T-helper 17 cell (primary cell): Measurements from ENCODE around the gene PNISR. TPM values are rescaled to one million over a fixed set of nuclear protein-coding genes. Genes with fewer than 3 reads are reported as not detected.
"Not testable (repeated sequence)": the region's sequence is repeated elsewhere in the genome, so short reads cannot be mapped to it uniquely, and the experiment has no call there.

Source experiments
- ATAC-seq: fragments of 150-1000 bp; cut with Tn5 transposase; 2 replicates; pipeline ENCODE4 v1.10.0; 2021; ENCODE audit warnings: mild to moderate bottlenecking, moderate library complexity
- DNase-seq, 3 donors: peaks; one replicate each; pipeline versions ENCODE4 v3.0.0 to v3.0.0-alpha.2; 2020 to 2021
- H3K9me3 ChIP-seq: one replicate; pipeline ENCODE4 v1.7.0; 2013; ENCODE audit warnings: low read length, mild to moderate bottlenecking; ENCODE audit not compliant: control insufficient read depth, poor library complexity, severe bottlenecking
- H3K27ac Mint-ChIP-seq: one replicate; pipeline ENCODE4 v1.8.0; 2022; ENCODE audit warnings: mild to moderate bottlenecking, moderate library complexity, mixed read lengths
- H3K27me3 Mint-ChIP-seq: one replicate; pipeline ENCODE4 v1.8.0; 2022; ENCODE audit warnings: mixed read lengths
- H3K36me3 Mint-ChIP-seq: one replicate; pipeline ENCODE4 v1.8.0; 2022; ENCODE audit warnings: low read depth, mixed read lengths
- H3K4me1 Mint-ChIP-seq: one replicate; pipeline ENCODE4 v1.8.0; 2022; ENCODE audit warnings: mild to moderate bottlenecking, mixed read lengths
- H3K4me3 Mint-ChIP-seq: one replicate; pipeline ENCODE4 v1.8.0; 2022; ENCODE audit warnings: mild to moderate bottlenecking, moderate library complexity, mixed read lengths
- total RNA-seq, 4 donors: library from RNA in 2 of 4; stranded (reverse) in 2 of 4; gene quantifications; one replicate each; pipeline ENCODE4 v1.2.3 and lab custom pipeline; 2022 to 2026

PNISR gene
- total RNA-seq (100 to 1,000 TPM; 266 to 276 TPM), total RNA-seq (lab: John Stamatoyannopoulos, UW) (380 to 464 reads per million in 2 donors)

- Mint-ChIP-seq H3K27me3 (no peaks in the 10 kb centered on the region), H3K27ac (peak within 1 kb of the TSS; percentile 98), H3K4me1 (peaks cover 45% of the 10 kb centered on the region), H3K4me3 (peak within 1 kb of the TSS; percentile 99), H3K36me3 (peaks cover 5% of the 10 kb centered on the region)
- peak; percentile 75 to 84 (median 83) for DNase-seq
- ATAC-seq: peak; percentile 83
- H3K9me3 ChIP-seq: no peaks in the 10 kb centered on the region
Observed at GRCh38 chr6:99424761-99425646, at the start of gene PNISR. PNISR (minus strand) TSS chr6:99425308; CDS start chr6:99414659, 10,649 bp downstream.

GRCh38 chr6:99473730-99474129 is 48.6 kb upstream of the PNISR start:
- Mint-ChIP-seq H3K36me3 (peaks cover 2% of the 10 kb centered on the region), H3K4me3 (no peak overlapping the region), H3K27ac (no peak overlapping the region), H3K27me3 (no peaks in the 10 kb centered on the region), H3K4me1 (peaks cover 2% of the 10 kb centered on the region)
- no peak for ATAC-seq
- H3K9me3 ChIP-seq: no peaks in the 10 kb centered on the region
- no peak for DNase-seq

GRCh38 chr6:99471638-99472037 is 46.5 kb upstream of the PNISR start:
- no peak overlapping the region for H3K27ac Mint-ChIP-seq
- ATAC-seq (no peak), DNase-seq (no peak)
- peaks cover 2% of the 10 kb centered on the region for H3K4me1 Mint-ChIP-seq
- no peaks in the 10 kb centered on the region for H3K9me3 ChIP-seq
- H3K27me3 Mint-ChIP-seq: no peaks in the 10 kb centered on the region
- H3K36me3 Mint-ChIP-seq: peaks cover 2% of the 10 kb centered on the region
- no peak overlapping the region for H3K4me3 Mint-ChIP-seq

DNA sequence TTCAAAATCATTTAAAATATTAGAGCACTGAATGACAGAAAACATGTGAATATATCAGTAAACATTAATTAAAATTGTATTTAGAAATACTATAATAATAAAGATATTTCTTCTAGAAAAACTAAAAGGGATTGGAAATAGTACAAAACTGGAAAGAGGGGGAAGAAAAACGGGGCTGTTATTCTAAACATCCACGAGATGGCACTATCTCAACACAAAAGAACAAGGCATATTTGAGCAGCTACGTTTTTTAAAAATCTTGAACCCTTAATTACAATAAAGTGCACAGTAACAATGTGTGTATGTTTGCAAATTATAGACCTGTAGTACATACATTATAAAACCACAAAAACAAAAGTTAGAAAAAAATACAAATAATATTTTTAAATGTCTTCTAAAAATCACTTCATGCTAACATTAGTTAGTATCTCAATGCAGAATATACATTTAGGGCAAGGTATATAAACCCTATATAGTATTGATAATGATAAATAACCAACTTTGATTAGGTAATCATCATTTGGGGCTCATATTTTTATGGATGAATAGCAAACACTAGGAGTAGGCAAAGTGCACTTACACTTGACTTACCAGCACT is 42.5 kb upstream of the PNISR start:
- ATAC-seq (no peak), DNase-seq (no peak)
- H3K9me3 ChIP-seq: no peaks in the 10 kb centered on the region
- Mint-ChIP-seq H3K4me1 (no peaks in the 10 kb centered on the region), H3K27ac (no peak overlapping the region), H3K36me3 (no peaks in the 10 kb centered on the region), H3K4me3 (no peak overlapping the region), H3K27me3 (no peaks in the 10 kb centered on the region)

DNA sequence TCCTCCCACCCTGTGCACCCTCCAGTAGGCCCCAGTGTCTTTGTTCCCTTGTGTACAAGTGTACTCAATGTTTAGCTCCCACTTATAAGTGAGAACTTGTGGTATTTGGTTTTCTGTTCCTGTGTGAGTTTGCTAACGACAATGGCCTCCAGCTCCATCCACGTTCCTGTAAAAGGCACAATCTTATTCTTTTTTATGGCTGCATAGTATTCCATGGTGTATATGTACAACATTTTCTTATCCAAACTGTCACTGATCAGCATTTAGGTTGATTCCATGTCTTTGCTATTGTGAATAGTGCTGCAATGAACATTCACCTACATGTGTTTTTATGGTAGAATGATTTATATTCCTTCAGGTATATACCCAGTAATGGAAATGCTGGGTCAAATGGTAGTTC is 34.0 kb upstream of the PNISR start:
- H3K36me3 Mint-ChIP-seq, ATAC-seq, H3K27ac Mint-ChIP-seq, H3K27me3 Mint-ChIP-seq, H3K4me3 Mint-ChIP-seq, H3K9me3 ChIP-seq, H3K4me1 Mint-ChIP-seq, DNase-seq: not testable (repeated sequence)

- Mint-ChIP-seq H3K27me3 (no peaks in the 10 kb centered on the region), H3K27ac (peak overlapping the region; percentile 22), H3K36me3 (peaks cover 2% of the 10 kb centered on the region), H3K4me3 (no peak overlapping the region), H3K4me1 (no peaks in the 10 kb centered on the region)
- H3K9me3 ChIP-seq: no peaks in the 10 kb centered on the region
- ATAC-seq (no peak), DNase-seq (no peak)
Observed at GRCh38 chr6:99458319-99458718, 33.2 kb upstream of the PNISR start.

GRCh38 chr6:99446076-99446475 is 21.0 kb upstream of the PNISR start:
- H3K36me3 Mint-ChIP-seq: peaks cover 5% of the 10 kb centered on the region
- DNase-seq (no peak), ATAC-seq (no peak)
- H3K4me3 Mint-ChIP-seq: no peak overlapping the region
- peaks cover 2% of the 10 kb centered on the region for H3K4me1 Mint-ChIP-seq
- H3K27ac Mint-ChIP-seq: no peak overlapping the region
- no peaks in the 10 kb centered on the region for H3K27me3 Mint-ChIP-seq
- no peaks in the 10 kb centered on the region for H3K9me3 ChIP-seq

GRCh38 chr6:99434702-99435530 is 9.8 kb upstream of the PNISR start:
- H3K27me3 Mint-ChIP-seq: no peaks in the 10 kb centered on the region
- H3K4me3 Mint-ChIP-seq: no peak overlapping the region
- ATAC-seq: peak; percentile 83
- DNase-seq: no peak
- peaks cover 2% of the 10 kb centered on the region for H3K4me1 Mint-ChIP-seq
- H3K27ac Mint-ChIP-seq: no peak overlapping the region
- H3K9me3 ChIP-seq: no peaks in the 10 kb centered on the region
- no peaks in the 10 kb centered on the region for H3K36me3 Mint-ChIP-seq

GRCh38 chr6:99432877-99433276 is 7.8 kb upstream of the PNISR start:
- H3K4me1 Mint-ChIP-seq: peaks cover 3% of the 10 kb centered on the region
- H3K27me3 Mint-ChIP-seq: no peaks in the 10 kb centered on the region
- H3K27ac Mint-ChIP-seq: no peak overlapping the region
- no peak for DNase-seq
- H3K9me3 ChIP-seq: no peaks in the 10 kb centered on the region
- ATAC-seq: no peak
- H3K36me3 Mint-ChIP-seq: no peaks in the 10 kb centered on the region
- H3K4me3 Mint-ChIP-seq: no peak overlapping the region

- no peak overlapping the region for H3K27ac Mint-ChIP-seq
- ATAC-seq: no peak
- no peak for DNase-seq
- no peaks in the 10 kb centered on the region for H3K36me3 Mint-ChIP-seq
- no peak overlapping the region for H3K4me3 Mint-ChIP-seq
- H3K9me3 ChIP-seq: no peaks in the 10 kb centered on the region
- no peaks in the 10 kb centered on the region for H3K27me3 Mint-ChIP-seq
- peaks cover 3% of the 10 kb centered on the region for H3K4me1 Mint-ChIP-seq
Observed at GRCh38 chr6:99431901-99432300, 6.8 kb upstream of the PNISR start.

DNA sequence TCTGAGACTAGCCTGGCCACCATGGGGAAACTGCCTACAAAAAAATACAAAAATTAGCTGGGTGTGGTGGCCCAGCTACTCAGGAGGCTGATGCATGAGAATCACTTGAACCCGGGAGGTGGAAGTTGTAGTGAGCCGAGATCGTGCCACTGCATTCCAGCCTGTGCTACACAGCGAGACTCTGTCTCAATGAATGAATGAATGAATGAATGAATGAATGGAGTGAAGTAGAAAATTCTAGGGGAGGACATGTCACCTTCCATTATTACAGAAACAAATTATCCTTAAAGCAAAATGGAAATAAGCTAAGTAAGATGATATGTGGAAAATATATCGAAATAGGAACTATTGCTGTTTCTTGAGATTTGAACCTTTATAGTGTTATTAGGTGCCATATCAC is 2.9 kb upstream of the PNISR start:
- ATAC-seq: no peak
- H3K27me3 Mint-ChIP-seq: no peaks in the 10 kb centered on the region
- H3K27ac Mint-ChIP-seq: no peak overlapping the region
- H3K36me3 Mint-ChIP-seq: peaks cover 3% of the 10 kb centered on the region
- no peak for DNase-seq
- peaks cover 27% of the 10 kb centered on the region for H3K4me1 Mint-ChIP-seq
- H3K4me3 Mint-ChIP-seq: no peak overlapping the region
- no peaks in the 10 kb centered on the region for H3K9me3 ChIP-seq

DNA sequence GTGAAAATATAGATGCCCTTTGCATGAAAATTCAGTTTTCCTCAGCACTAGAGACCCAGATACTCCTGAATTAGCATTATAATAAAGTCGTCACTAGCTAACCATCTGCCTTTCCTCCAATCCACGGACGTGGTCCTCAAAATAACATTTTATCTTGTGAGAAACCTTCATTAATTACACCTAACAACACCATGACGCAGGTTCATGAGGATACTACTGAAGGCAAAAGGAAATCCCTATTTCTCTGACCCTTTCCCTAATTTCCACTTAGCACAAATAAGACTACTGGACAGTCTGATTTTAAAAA is 1.3 kb upstream of the PNISR start:
- H3K4me1 Mint-ChIP-seq: peaks cover 37% of the 10 kb centered on the region

More for the DNA sequence above, 1.3 kb upstream of the PNISR start:
- Mint-ChIP-seq H3K36me3 (peaks cover 4% of the 10 kb centered on the region), H3K4me3 (peak overlapping the region; percentile 99), H3K27ac (peak overlapping the region; percentile 98), H3K27me3 (no peaks in the 10 kb centered on the region)
- H3K9me3 ChIP-seq: no peaks in the 10 kb centered on the region
- ATAC-seq: no peak
- DNase-seq: no peak
